Ectodermal cell (in vitro differentiated cells): ENCODE measurements around the gene IL17REL.
"Not testable (repeated sequence)": the region's sequence is repeated elsewhere in the genome, so short reads cannot be mapped to it uniquely, and the experiment has no call there.

Experiments
- H3K27ac ChIP-seq: 2 replicates; pipeline ENCODE4 v1.7.0; 2013; ENCODE audit warnings: mild to moderate bottlenecking, low read depth, low read length; ENCODE audit not compliant: insufficient read depth, poor library complexity, severe bottlenecking
- H3K27me3 ChIP-seq: 2 replicates; pipeline ENCODE4 v1.7.0; 2013; ENCODE audit warnings: mild to moderate bottlenecking, low read length; ENCODE audit not compliant: insufficient read depth, control insufficient read depth, poor library complexity, severe bottlenecking
- H3K36me3 ChIP-seq: one replicate; pipeline ENCODE4 v1.7.0; 2013; ENCODE audit warnings: low read length; ENCODE audit not compliant: control insufficient read depth, insufficient read depth
- H3K4me1 ChIP-seq: one replicate; pipeline ENCODE4 v1.7.0; 2013; ENCODE audit warnings: low read length; ENCODE audit not compliant: control insufficient read depth, insufficient read depth
- H3K4me3 ChIP-seq: 2 replicates; pipeline ENCODE4 v1.7.0; 2013; ENCODE audit warnings: low read depth, low read length, control low read depth; ENCODE audit not compliant: insufficient read depth
- H3K9me3 ChIP-seq: 2 replicates; pipeline ENCODE4 v1.7.0; 2013; ENCODE audit warnings: mild to moderate bottlenecking, low read length, moderate library complexity; ENCODE audit not compliant: control insufficient read depth
- WGBS, 2 experiments: methylation state at CpG; one replicate each; pipeline ENCODE4 v1.1.7; 2013; ENCODE audit warnings: missing lambda C conversion rate in 2 of 2; 5-methylcytosine and 5-hydroxymethylcytosine counted together

The IL17REL gene

GRCh38 chr22:49996119-49996517, 16.4 kb downstream of the IL17REL start:
- H3K36me3 ChIP-seq: no peaks in the 10 kb centered on the region
- H3K4me1 ChIP-seq: peaks cover under 1% of the 10 kb centered on the region
- H3K4me3 ChIP-seq: no peak overlapping the region
- H3K27ac ChIP-seq: no peak overlapping the region
- WGBS, 2 experiments: 94 to 98% methylated on average over 4 of the region's 4 CpGs
- H3K9me3 ChIP-seq: peaks cover 2% of the 10 kb centered on the region
- peaks cover 16% of the 10 kb centered on the region for H3K27me3 ChIP-seq

DNA sequence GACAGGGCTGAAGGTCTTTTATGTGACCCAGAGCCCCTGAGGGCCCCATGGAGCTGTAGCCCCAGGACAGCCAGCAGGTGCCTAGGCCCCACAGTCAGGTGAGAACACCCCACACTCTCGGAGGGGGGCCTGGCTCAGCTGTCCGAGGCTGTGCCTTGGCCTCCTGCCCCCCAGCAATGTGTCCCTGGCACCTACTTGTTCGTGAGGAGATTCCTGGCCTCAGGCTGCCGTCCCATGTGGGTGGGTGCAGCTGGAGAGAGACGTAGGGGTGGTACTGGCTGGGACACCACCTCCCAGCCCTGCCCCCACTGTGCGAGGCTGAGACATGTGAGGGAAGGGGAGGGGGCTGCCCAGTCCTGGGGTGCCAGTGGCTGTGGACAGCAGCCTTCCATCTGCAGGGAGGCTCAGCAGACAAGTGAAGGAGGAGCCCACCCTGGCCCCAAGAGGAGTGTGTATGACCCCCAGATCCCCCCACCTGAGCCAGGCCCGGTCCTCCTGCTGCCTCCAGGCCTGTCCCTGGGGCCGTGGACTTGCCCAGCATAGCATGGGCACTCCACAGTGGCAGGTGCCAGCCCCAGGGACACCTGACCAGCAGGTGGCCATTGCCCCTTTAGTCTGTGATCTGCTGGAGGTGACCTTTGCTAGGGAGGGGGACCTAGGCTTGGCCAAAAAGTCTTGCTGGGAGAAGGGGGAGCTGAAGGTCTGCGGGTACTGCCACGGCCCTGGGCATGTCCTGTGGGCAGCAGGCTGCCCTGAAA, 17.0 kb downstream of the IL17REL start:
- Histone ChIP-seq H3K27me3 (peaks cover 10% of the 10 kb centered on the region), H3K4me3 (no peak overlapping the region), H3K27ac (no peak overlapping the region), H3K36me3 (no peaks in the 10 kb centered on the region), H3K9me3 (peaks cover 2% of the 10 kb centered on the region), H3K4me1 (no peaks in the 10 kb centered on the region)
- WGBS, 2 experiments: 90 to 92% methylated on average over 10 of the region's 10 CpGs

DNA sequence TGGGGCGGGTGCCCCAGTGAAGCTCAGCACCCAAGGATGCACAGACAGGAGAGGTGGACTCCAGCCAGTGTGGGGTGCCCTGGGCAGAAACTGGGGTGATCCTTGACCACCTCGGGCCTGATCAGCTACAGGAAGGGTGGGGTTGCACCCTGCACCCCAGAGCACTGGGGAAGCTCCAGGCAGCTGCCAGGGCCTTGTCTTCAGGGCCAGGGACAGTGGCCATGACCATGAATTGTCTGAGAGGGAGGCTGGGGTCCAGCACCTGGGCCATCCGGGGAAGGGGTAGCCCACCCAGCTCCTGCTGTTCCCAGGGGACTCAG, 17.6 kb downstream of the IL17REL start:
- H3K27me3 ChIP-seq: peaks cover 4% of the 10 kb centered on the region
- H3K4me3 ChIP-seq: no peak overlapping the region
- H3K27ac ChIP-seq: no peak overlapping the region
- WGBS, 2 experiments: 87 to 93% methylated on average over 3 of the region's 3 CpGs
- peaks cover 2% of the 10 kb centered on the region for H3K9me3 ChIP-seq
- H3K36me3 ChIP-seq: no peaks in the 10 kb centered on the region
- no peaks in the 10 kb centered on the region for H3K4me1 ChIP-seq

DNA sequence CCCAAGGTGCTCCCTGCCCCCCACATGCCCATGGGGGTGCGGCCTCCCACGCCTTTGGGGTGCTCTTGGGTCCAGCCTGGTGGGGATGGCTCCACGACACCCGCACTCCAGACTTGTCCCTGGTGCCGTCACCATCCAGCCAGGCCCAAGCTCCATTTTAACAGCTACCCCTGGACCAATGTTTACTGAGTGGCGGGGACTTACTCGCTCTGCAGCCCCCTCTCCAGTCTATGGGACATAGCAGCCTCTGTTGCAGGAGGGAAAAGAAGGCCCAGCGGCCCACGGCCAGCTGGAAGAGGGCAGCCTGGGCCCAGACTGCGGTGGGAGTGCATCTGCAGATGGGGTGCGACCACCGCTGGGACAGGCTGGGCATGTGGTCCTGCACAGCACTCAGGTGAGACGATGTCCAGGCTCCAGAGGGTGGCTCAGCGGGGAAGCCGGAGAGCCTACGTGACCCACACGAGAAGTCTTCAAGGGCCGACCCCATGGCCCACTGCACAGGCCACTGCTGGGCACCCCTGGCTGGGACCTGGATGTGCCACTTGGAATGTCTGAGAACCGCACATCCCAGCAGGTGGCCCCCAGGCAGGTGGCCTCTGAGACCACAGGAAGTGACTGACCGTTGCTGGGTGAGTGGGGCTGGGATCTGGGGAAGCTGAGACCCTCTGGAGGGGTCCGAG, 18.1 kb downstream of the IL17REL start:
- no peaks in the 10 kb centered on the region for H3K4me1 ChIP-seq
- no peaks in the 10 kb centered on the region for H3K36me3 ChIP-seq
- peaks cover 2% of the 10 kb centered on the region for H3K9me3 ChIP-seq
- 89 to 90% methylated on average over 21 of the region's 21 CpGs for WGBS, 2 experiments
- no peak overlapping the region for H3K4me3 ChIP-seq
- no peaks in the 10 kb centered on the region for H3K27me3 ChIP-seq
- H3K27ac ChIP-seq: no peak overlapping the region

DNA sequence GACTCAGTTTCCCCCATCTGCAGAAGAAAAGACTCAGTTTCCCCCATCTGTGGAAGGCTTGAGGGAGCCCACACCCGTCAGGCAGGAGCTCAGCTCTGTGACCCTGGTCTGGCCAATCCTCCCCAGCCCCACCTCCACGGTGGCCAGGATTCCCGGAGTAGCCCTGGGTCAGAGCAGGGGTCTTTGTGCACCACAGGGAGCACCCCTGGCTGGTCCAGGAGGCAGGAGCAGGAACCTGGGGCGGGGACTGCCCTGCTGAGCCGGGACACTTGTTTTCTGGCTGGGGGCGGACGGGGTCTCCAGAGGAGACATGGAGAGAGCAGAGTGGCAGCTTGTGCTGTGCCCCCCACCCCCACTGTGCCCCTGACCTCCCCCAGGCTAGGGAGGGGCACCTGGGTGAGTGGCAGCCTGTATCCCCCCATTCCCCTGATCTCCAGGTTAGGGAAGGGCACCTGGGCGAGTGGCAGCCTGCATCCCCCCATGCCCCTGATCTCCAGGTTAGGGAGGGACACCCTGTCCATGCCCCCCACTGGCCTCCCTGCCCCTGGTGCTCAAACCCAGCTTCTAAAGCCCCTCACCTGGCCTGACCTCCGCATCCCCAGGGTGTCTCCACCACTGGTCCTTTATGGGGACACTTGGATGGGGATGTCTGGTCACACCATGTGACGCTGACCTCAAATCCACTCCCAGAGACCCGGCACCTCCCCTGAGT, 18.8 kb downstream of the IL17REL start:
- 68 to 72% methylated on average over 11 of the region's 11 CpGs for WGBS, 2 experiments
- H3K27ac ChIP-seq: no peak overlapping the region
- H3K9me3 ChIP-seq: peaks cover 2% of the 10 kb centered on the region
- no peak overlapping the region for H3K4me3 ChIP-seq
- H3K4me1 ChIP-seq: no peaks in the 10 kb centered on the region
- no peaks in the 10 kb centered on the region for H3K36me3 ChIP-seq
- H3K27me3 ChIP-seq: no peaks in the 10 kb centered on the region

DNA sequence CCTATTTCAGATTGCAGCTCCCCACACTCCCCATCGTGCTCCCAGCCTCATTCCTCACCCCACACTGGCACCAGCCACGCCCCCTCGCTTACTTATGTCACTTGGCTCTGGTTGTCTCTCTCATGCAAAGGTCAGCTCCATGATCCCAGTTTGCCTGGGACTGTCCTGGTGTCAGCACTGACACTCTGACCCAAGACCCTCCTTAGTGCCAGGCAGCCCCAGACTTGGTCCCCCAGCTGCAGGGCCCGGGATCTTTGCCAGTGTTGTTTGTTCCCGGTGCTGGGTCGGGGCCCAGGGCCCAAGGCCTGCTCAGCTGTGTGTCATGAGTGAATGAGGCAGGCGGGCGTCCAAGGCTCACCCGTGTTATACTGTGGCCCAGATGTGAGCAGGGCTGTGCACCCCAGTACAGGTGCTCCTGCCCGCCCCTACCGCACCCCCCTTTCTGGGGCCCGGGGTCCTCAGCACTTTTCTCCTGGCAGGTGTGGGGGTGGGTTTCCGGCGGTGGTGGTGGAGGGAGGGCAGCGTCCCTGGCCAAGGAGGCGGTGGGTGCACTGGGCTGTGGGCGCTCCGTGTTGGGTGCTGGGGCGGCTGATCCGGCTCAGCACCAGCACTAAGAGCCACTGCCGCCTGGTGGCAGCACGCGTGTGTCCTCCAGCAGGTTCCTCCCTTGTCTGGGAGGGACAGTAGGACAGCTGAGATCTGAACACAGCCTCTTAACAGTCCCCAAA, 19.5 kb downstream of the IL17REL start:
- no peak overlapping the region for H3K27ac ChIP-seq
- H3K4me3 ChIP-seq: no peak overlapping the region
- peaks cover 2% of the 10 kb centered on the region for H3K9me3 ChIP-seq
- H3K36me3 ChIP-seq: no peaks in the 10 kb centered on the region
- no peaks in the 10 kb centered on the region for H3K27me3 ChIP-seq
- H3K4me1 ChIP-seq: no peaks in the 10 kb centered on the region
- WGBS, 2 experiments: 44 to 46% methylated on average over 23 of the region's 23 CpGs

GRCh38 chr22:49991907-49992533, 20.5 kb downstream of the IL17REL start:
- 83 to 86% methylated on average over 7 of the region's 7 CpGs for WGBS, 2 experiments
- Histone ChIP-seq H3K4me1 (no peaks in the 10 kb centered on the region), H3K36me3 (no peaks in the 10 kb centered on the region), H3K4me3 (no peak overlapping the region), H3K27ac (no peak overlapping the region), H3K27me3 (no peaks in the 10 kb centered on the region), H3K9me3 (peaks cover 2% of the 10 kb centered on the region)

- Histone ChIP-seq H3K9me3 (peaks cover 2% of the 10 kb centered on the region), H3K36me3 (no peaks in the 10 kb centered on the region), H3K27ac (no peak overlapping the region), H3K4me1 (no peaks in the 10 kb centered on the region), H3K27me3 (peaks cover 1% of the 10 kb centered on the region), H3K4me3 (no peak overlapping the region)
- WGBS, 2 experiments: 85 to 89% methylated on average over 6 of the region's 6 CpGs
Measured at GRCh38 chr22:49991167-49991566, 21.4 kb downstream of the IL17REL start.

GRCh38 chr22:49989826-49990225, 22.7 kb downstream of the IL17REL start:
- not testable (repeated sequence) for H3K4me1 ChIP-seq, H3K9me3 ChIP-seq, H3K4me3 ChIP-seq, H3K36me3 ChIP-seq, H3K27ac ChIP-seq
- WGBS, 2 experiments: 90 to 91% methylated on average over 24 of the region's 24 CpGs
- H3K27me3 ChIP-seq: peaks cover 15% of the 10 kb centered on the region
